Measurements from ENCODE around the gene SBF2.
"Not testable (repeated sequence)": the region's sequence is repeated elsewhere in the genome, so short reads cannot be mapped to it uniquely, and the experiment has no call there.

Gene SBF2

DNA sequence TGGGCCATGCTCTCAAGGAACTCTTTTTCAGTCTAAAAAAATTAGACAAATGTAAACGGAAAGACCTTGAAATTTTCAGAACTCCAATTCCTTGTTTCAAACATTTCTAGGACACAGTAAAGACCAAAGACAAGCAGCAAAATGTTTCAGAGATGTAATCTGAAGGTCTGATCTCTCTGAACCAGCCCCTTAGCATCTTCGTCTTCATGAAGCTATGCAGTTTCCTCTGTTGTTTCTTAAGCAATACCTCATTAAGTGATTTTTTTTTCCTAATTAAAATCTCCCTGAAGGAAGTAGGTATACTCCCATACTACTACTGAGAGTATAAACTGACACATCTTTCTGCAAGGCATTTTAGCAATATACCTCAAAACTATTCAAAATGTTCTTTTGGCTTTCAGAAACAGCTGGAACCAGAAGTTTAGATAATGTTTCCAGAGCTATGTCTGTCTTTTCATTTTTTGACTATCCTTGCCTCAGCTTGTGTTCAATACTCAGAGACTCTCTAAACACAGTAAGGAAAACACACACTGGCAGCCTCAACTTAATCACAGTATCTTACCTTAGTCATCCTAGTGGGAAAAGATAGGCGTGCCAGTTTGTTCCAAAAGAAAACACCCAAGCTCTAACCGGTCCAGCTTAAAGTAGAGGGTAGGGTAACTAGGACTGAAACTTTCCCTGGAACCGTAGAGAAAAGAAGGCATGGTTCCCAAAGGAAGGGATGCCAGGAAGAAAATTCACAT, 25.1 kb downstream of the SBF2 start:
- H3K27ac ChIP-seq (ENCODE audit: poor library complexity, severe bottlenecking), result no peak overlapping the region
- H3K9me3 ChIP-seq (ENCODE audit: severe bottlenecking), result no peaks in the 10 kb centered on the region
- TF ChIP-seq, protein P1, sequence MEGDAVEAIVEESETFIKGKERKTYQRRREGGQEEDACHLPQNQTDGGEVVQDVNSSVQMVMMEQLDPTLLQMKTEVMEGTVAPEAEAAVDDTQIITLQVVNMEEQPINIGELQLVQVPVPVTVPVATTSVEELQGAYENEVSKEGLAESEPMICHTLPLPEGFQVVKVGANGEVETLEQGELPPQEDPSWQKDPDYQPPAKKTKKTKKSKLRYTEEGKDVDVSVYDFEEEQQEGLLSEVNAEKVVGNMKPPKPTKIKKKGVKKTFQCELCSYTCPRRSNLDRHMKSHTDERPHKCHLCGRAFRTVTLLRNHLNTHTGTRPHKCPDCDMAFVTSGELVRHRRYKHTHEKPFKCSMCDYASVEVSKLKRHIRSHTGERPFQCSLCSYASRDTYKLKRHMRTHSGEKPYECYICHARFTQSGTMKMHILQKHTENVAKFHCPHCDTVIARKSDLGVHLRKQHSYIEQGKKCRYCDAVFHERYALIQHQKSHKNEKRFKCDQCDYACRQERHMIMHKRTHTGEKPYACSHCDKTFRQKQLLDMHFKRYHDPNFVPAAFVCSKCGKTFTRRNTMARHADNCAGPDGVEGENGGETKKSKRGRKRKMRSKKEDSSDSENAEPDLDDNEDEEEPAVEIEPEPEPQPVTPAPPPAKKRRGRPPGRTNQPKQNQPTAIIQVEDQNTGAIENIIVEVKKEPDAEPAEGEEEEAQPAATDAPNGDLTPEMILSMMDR (IDR thresholded peaks at IDR 0.05; ENCODE audit: poor library complexity, severe bottlenecking), result no peak
- no peaks in the 10 kb centered on the region for H3K36me3 ChIP-seq (ENCODE audit: low read depth)
- peaks cover 6% of the 10 kb centered on the region for H3K4me1 ChIP-seq (ENCODE audit: insufficient read depth, poor library complexity, severe bottlenecking)
- no peaks in the 10 kb centered on the region for H3K27me3 ChIP-seq (ENCODE audit: insufficient read depth, poor library complexity, severe bottlenecking)
- ATAC-seq (ENCODE audit: low read depth), result peak; percentile 56; the same call in 2 of the 3 replicates
- no peak overlapping the region for H3K4me3 ChIP-seq (ENCODE audit: severe bottlenecking)
- no peak for DNase-seq (ENCODE audit: low spot score)

DNA sequence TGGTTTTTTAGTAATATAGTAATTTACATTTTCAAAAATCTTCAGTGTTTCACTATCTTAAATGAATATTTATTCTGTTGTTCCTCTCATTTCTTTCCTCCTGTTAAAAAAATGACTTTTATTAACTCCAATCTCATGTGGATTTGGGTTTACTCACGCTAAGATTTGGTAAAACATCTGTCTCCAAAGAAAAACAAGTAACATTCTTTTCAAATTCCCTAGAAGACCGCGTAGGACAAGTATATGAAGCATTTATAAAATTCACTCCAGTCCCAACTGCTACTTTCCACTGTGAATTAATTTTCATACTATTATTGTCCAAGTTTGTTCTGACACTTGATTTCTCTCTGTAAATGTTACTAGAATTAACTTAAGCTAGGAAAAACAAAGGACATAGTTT, 26.2 kb downstream of the SBF2 start:
- Histone ChIP-seq H3K36me3 (ENCODE audit: low read depth) (no peaks in the 10 kb centered on the region), H3K27ac (ENCODE audit: poor library complexity, severe bottlenecking) (no peak overlapping the region), H3K4me1 (ENCODE audit: insufficient read depth, poor library complexity, severe bottlenecking) (peaks cover 14% of the 10 kb centered on the region), H3K27me3 (ENCODE audit: insufficient read depth, poor library complexity, severe bottlenecking) (no peaks in the 10 kb centered on the region), H3K9me3 (ENCODE audit: severe bottlenecking) (no peaks in the 10 kb centered on the region), H3K4me3 (ENCODE audit: severe bottlenecking) (no peak overlapping the region)
- no peak for ATAC-seq (ENCODE audit: low read depth)
- no peak for DNase-seq (ENCODE audit: low spot score)
- TF ChIP-seq, protein P1 (IDR thresholded peaks at IDR 0.05; ENCODE audit: poor library complexity, severe bottlenecking), result no peak

DNA sequence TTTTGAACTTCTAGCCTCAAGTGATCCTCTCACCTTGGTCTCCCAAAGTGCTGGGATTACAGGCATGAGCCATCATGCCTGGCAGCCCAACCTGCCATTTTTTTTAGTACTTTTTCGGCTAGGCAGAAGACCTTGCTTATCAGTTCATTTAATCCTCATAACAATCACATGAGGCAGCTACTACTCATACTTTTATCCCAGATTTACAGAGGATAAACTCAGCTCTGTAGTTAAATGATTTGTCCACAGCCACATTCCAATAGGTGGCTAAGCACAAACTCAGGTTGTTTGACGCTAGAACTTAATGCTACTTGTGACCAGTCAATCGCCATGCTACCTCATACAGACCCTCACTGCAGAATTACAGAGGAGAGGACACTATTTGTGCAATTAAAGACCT, 28.1 kb downstream of the SBF2 start:
- no peak overlapping the region for H3K4me3 ChIP-seq (ENCODE audit: severe bottlenecking)
- DNase-seq (ENCODE audit: low spot score), result no peak
- no peaks in the 10 kb centered on the region for H3K36me3 ChIP-seq (ENCODE audit: low read depth)
- no peak overlapping the region for H3K27ac ChIP-seq (ENCODE audit: poor library complexity, severe bottlenecking)
- H3K9me3 ChIP-seq (ENCODE audit: severe bottlenecking), result no peaks in the 10 kb centered on the region
- ATAC-seq (ENCODE audit: low read depth), result no peak
- TF ChIP-seq, protein P1 (IDR thresholded peaks at IDR 0.05; ENCODE audit: poor library complexity, severe bottlenecking), result no peak
- H3K4me1 ChIP-seq (ENCODE audit: insufficient read depth, poor library complexity, severe bottlenecking), result peaks cover 32% of the 10 kb centered on the region
- H3K27me3 ChIP-seq (ENCODE audit: insufficient read depth, poor library complexity, severe bottlenecking), result no peaks in the 10 kb centered on the region

DNA sequence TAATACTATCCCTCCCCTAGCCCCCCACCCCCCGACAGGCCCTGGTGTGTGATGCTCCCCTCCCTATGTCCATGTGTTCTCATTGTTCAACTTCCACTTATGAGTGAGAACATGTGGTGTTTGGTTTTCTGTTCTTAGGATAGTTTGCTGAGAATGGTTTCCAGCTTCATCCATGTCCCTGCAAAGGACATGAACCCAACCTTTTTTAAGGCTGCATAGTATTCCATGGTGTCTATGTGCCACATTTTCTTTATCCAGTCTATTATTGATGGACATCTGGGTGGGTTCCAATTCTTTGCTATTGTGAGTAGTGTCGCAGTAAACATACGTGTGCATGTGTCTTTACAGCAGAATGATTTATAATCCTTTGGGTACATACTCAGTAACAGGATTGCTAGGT, 29.3 kb downstream of the SBF2 start:
- H3K9me3 ChIP-seq (ENCODE audit: severe bottlenecking); H3K36me3 ChIP-seq (ENCODE audit: low read depth); H3K4me3 ChIP-seq (ENCODE audit: severe bottlenecking); H3K27me3 ChIP-seq (ENCODE audit: insufficient read depth, poor library complexity, severe bottlenecking); H3K27ac ChIP-seq (ENCODE audit: poor library complexity, severe bottlenecking); DNase-seq (ENCODE audit: low spot score); ATAC-seq (ENCODE audit: low read depth): not testable (repeated sequence)
- H3K4me1 ChIP-seq (ENCODE audit: insufficient read depth, poor library complexity, severe bottlenecking), result peaks cover 34% of the 10 kb centered on the region

DNA sequence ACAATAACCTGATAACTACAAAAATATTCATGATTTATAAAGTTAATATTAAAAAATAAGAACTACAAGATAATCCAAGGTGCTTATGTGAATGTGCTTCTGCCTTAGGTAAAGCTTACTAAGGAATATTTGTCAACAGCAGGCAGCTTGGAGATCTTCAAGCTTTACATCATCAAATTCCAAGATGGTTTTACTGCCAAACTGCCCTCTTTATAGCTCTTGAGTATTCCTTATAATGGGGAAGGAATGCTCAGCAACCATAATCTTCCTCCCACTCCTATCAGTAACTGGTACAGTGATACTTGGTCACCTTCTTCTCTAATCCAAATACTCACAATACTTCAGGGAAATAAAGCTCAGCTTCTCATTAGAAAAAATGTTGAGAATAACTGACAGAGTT, 30.1 kb downstream of the SBF2 start:
- DNase-seq (ENCODE audit: low spot score) (no peak), ATAC-seq (ENCODE audit: low read depth) (peak; percentile 54)
- no peak overlapping the region for H3K4me3 ChIP-seq (ENCODE audit: severe bottlenecking)
- TF ChIP-seq, protein P1 (IDR thresholded peaks at IDR 0.05; ENCODE audit: poor library complexity, severe bottlenecking), result no peak
- no peaks in the 10 kb centered on the region for H3K27me3 ChIP-seq (ENCODE audit: insufficient read depth, poor library complexity, severe bottlenecking)
- peak overlapping the region; percentile 19 for H3K27ac ChIP-seq (ENCODE audit: poor library complexity, severe bottlenecking)
- H3K4me1 ChIP-seq (ENCODE audit: insufficient read depth, poor library complexity, severe bottlenecking), result peaks cover 39% of the 10 kb centered on the region
- no peaks in the 10 kb centered on the region for H3K9me3 ChIP-seq (ENCODE audit: severe bottlenecking)
- no peaks in the 10 kb centered on the region for H3K36me3 ChIP-seq (ENCODE audit: low read depth)
